Measurements from ENCODE around the gene THSD4. TPM values are rescaled to one million over a fixed set of nuclear protein-coding genes. Genes with fewer than 3 reads are reported as not detected.

The THSD4 gene
- total and polyA plus RNA-seq, 4 donors = 6.0 to 42.4 (median 18.5) TPM

- ATAC-seq (ENCODE audit: insufficient read depth, low FRiP score) (no peak), DNase-seq (no peak)
Measured at GRCh38 chr15:71585159-71585558, 469.9 kb downstream of the THSD4 start.

GRCh38 chr15:71586463-71586862 lies 471.2 kb downstream of the THSD4 start:
- no peak for DNase-seq
- no peaks in the 10 kb centered on the region for H3K27me3 ChIP-seq (ENCODE audit: control insufficient read depth in 3 of 3, insufficient read depth in 3 of 3, low read length in 2 of 3)
- H3K4me3 ChIP-seq = no peak overlapping the region
- H3K27ac ChIP-seq (ENCODE audit: low read depth in 1 of 2, low read length in 1 of 2) = no peak overlapping the region
- 89 to 91% methylated on average over 2 of the region's 2 CpGs for WGBS, 2 donors
- no peak for TF ChIP-seq CTCF (IDR thresholded peaks at IDR 0.05; ENCODE audit: control extremely low read depth, extremely low read depth)
- ATAC-seq (ENCODE audit: insufficient read depth, low FRiP score) = no peak
- no peaks in the 10 kb centered on the region for H3K4me1 ChIP-seq (ENCODE audit: control insufficient read depth in 5 of 5, insufficient read depth in 5 of 5, low read length in 5 of 5)
- peaks cover 0 to 10% (median 2%) of the 10 kb centered on the region in 4 donors for H3K9me3 ChIP-seq (ENCODE audit: control insufficient read depth in 4 of 4, insufficient read depth in 3 of 4, low read length in 3 of 4)
- no peaks in the 10 kb centered on the region for H3K36me3 ChIP-seq (ENCODE audit: control insufficient read depth in 4 of 4, insufficient read depth in 4 of 4, low read length in 4 of 4)
- no peak overlapping the region for H3K9ac ChIP-seq (ENCODE audit: insufficient read depth in 1 of 2, low read length in 2 of 2)

More at GRCh38 chr15:71585159-71585558, 469.9 kb downstream of the THSD4 start:
- no peaks in the 10 kb centered on the region for H3K4me1 ChIP-seq (ENCODE audit: control insufficient read depth in 5 of 5, insufficient read depth in 5 of 5, low read length in 5 of 5)
- H3K9ac ChIP-seq (ENCODE audit: insufficient read depth in 1 of 2, low read length in 2 of 2) = no peak overlapping the region
- no peak overlapping the region for H3K27ac ChIP-seq (ENCODE audit: low read depth in 1 of 2, low read length in 1 of 2)
- H3K4me3 ChIP-seq = no peak overlapping the region
- H3K27me3 ChIP-seq (ENCODE audit: control insufficient read depth in 3 of 3, insufficient read depth in 3 of 3, low read length in 2 of 3) = no peaks in the 10 kb centered on the region
- WGBS, 2 donors = 72 to 94% methylated on average over 2 of the region's 2 CpGs
- peaks cover 0 to 10% (median 2%) of the 10 kb centered on the region in 4 donors for H3K9me3 ChIP-seq (ENCODE audit: control insufficient read depth in 4 of 4, insufficient read depth in 3 of 4, low read length in 3 of 4)
- no peak for TF ChIP-seq CTCF (IDR thresholded peaks at IDR 0.05; ENCODE audit: control extremely low read depth, extremely low read depth)
- H3K36me3 ChIP-seq (ENCODE audit: control insufficient read depth in 4 of 4, insufficient read depth in 4 of 4, low read length in 4 of 4) = no peaks in the 10 kb centered on the region

GRCh38 chr15:71588746-71589145 lies 473.5 kb downstream of the THSD4 start:
- Histone ChIP-seq H3K27ac (ENCODE audit: low read depth in 1 of 2, low read length in 1 of 2) (no peak overlapping the region), H3K36me3 (ENCODE audit: control insufficient read depth in 4 of 4, insufficient read depth in 4 of 4, low read length in 4 of 4) (no peaks in the 10 kb centered on the region), H3K4me3 (no peak overlapping the region), H3K9me3 (ENCODE audit: control insufficient read depth in 4 of 4, insufficient read depth in 3 of 4, low read length in 3 of 4) (peaks cover 0 to 10% (median 2%) of the 10 kb centered on the region in 4 donors), H3K4me1 (ENCODE audit: control insufficient read depth in 5 of 5, insufficient read depth in 5 of 5, low read length in 5 of 5) (peaks cover 0 to 9% (median 2%) of the 10 kb centered on the region in 5 donors), H3K27me3 (ENCODE audit: control insufficient read depth in 3 of 3, insufficient read depth in 3 of 3, low read length in 2 of 3) (no peaks in the 10 kb centered on the region), H3K9ac (ENCODE audit: insufficient read depth in 1 of 2, low read length in 2 of 2) (no peak overlapping the region)
- ATAC-seq (ENCODE audit: insufficient read depth, low FRiP score) (no peak), DNase-seq (no peak)
- TF ChIP-seq CTCF (IDR thresholded peaks at IDR 0.05; ENCODE audit: control extremely low read depth, extremely low read depth) = no peak

- DNase-seq (no peak), ATAC-seq (ENCODE audit: insufficient read depth, low FRiP score) (no peak)
- no peak for TF ChIP-seq CTCF (IDR thresholded peaks at IDR 0.05; ENCODE audit: control extremely low read depth, extremely low read depth)
- WGBS, 2 donors = 93 to 99% methylated on average over 3 of the region's 3 CpGs
- Histone ChIP-seq H3K4me1 (ENCODE audit: control insufficient read depth in 5 of 5, insufficient read depth in 5 of 5, low read length in 5 of 5) (peaks cover 0 to 9% (median 2%) of the 10 kb centered on the region in 5 donors), H3K9ac (ENCODE audit: insufficient read depth in 1 of 2, low read length in 2 of 2) (no peak overlapping the region), H3K9me3 (ENCODE audit: control insufficient read depth in 4 of 4, insufficient read depth in 3 of 4, low read length in 3 of 4) (peaks cover 0 to 5% (median under 1%) of the 10 kb centered on the region in 4 donors), H3K36me3 (ENCODE audit: control insufficient read depth in 4 of 4, insufficient read depth in 4 of 4, low read length in 4 of 4) (no peaks in the 10 kb centered on the region), H3K27ac (ENCODE audit: low read depth in 1 of 2, low read length in 1 of 2) (no peak overlapping the region), H3K4me3 (no peak overlapping the region), H3K27me3 (ENCODE audit: control insufficient read depth in 3 of 3, insufficient read depth in 3 of 3, low read length in 2 of 3) (no peaks in the 10 kb centered on the region)
Measured at GRCh38 chr15:71591057-71591456, 475.8 kb downstream of the THSD4 start.

Measured in lung (tissue), 12 donors.